Esophagus muscularis mucosa (tissue), 4 donors: ENCODE measurements around the gene KCTD21.

Experiments used
- CTCF ChIP-seq, 3 experiments: fragments of 200-600 bp in 2 of 3; fragments of 450-650 bp in 1 of 3; sonication (generic) in 2 of 3; IDR thresholded peaks; one replicate each; pipeline ENCODE4 v1.5.1; 2017 to 2019; ENCODE audit warnings: antibody characterized with exemption in 3 of 3, mild to moderate bottlenecking in 2 of 3, moderate library complexity in 1 of 3
- EP300 ChIP-seq: sonication (generic); formaldehyde crosslinking; IDR thresholded peaks from one replicate; pipeline ENCODE4 v1.6.1; 2017; ENCODE audit warnings: antibody characterized with exemption
- POLR2A ChIP-seq: fragments of 450-650 bp; IDR thresholded peaks from one replicate; pipeline ENCODE4 v1.6.1; 2017; ENCODE audit warnings: antibody characterized with exemption, moderate library complexity, mild to moderate bottlenecking, low read depth
- POLR2AphosphoS5 ChIP-seq, 2 donors: sonication (generic); formaldehyde crosslinking; IDR thresholded peaks; one replicate each; pipeline ENCODE4 v1.6.1; 2017; ENCODE audit warnings: antibody characterized with exemption in 2 of 2

- TF ChIP-seq POLR2AphosphoS5 (IDR thresholded peaks at IDR 0.05) (no peak), CTCF (IDR thresholded peaks at IDR 0.05) (no peak), EP300 (no peak), POLR2A (no peak)
Measured at GRCh38 chr11:78150346-78150745, 38.1 kb downstream of the KCTD21 start.
